ENCODE results near the gene FRY.

Gene FRY

DNA sequence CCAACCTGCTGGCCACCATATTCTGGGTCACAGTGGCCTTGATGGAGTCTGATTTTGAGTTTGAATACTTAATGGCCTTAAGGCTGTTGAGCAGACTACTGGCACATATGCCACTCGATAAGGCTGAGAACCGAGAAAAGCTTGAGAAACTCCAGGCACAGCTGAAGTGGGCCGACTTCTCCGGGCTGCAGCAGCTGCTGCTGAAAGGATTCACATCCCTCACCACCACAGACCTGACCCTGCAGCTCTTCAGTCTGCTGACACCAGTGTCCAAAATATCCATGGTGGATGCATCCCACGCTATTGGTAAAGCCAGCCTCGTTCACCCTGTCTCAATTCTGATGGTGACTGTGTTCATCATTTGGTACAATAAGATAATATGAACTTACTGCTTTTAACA, 206.1 kb downstream of the FRY start:
- Histone ChIP-seq H3K9ac (ENCODE audit: insufficient read length) (no peak overlapping the region), H3K4me3 (no peak overlapping the region)

GRCh38 chr13:32243695-32244094, 212.1 kb downstream of the FRY start:
- TF ChIP-seq FOXP2 (optimal IDR thresholded peaks at IDR 0.05; ENCODE audit: control extremely low read depth, extremely low read length, insufficient read depth), result no peak
- no peak for TF ChIP-seq EZH2 (IDR thresholded peaks at IDR 0.05)
- TF ChIP-seq POLR2AphosphoS5 (IDR thresholded peaks at IDR 0.05; ENCODE audit: borderline replicate concordance, low read depth, low read length), result no peak
- no peak overlapping the region for H3K9ac ChIP-seq (ENCODE audit: insufficient read length)
- no peak for DNase-seq (ENCODE audit: low read depth, low spot score)
- H3K27ac ChIP-seq, result no peak overlapping the region
- no peak overlapping the region for H3K4me3 ChIP-seq
- H3K9me3 ChIP-seq (ENCODE audit: low read depth, low read length), result no peaks in the 10 kb centered on the region
- H3K36me3 ChIP-seq (ENCODE audit: insufficient read depth, low read length), result no peaks in the 10 kb centered on the region

More for the DNA sequence above, 206.1 kb downstream of the FRY start:
- no peaks in the 10 kb centered on the region for H3K9me3 ChIP-seq (ENCODE audit: low read depth, low read length)
- no peak overlapping the region for H3K27ac ChIP-seq
- no peaks in the 10 kb centered on the region for H3K36me3 ChIP-seq (ENCODE audit: insufficient read depth, low read length)
- TF ChIP-seq EZH2 (IDR thresholded peaks at IDR 0.05), result no peak
- no peak for TF ChIP-seq FOXP2 (optimal IDR thresholded peaks at IDR 0.05; ENCODE audit: control extremely low read depth, extremely low read length, insufficient read depth)
- TF ChIP-seq POLR2AphosphoS5 (IDR thresholded peaks at IDR 0.05; ENCODE audit: borderline replicate concordance, low read depth, low read length), result no peak
- DNase-seq (ENCODE audit: low read depth, low spot score), result no peak

- no peak for DNase-seq (ENCODE audit: low read depth, low spot score)
- H3K36me3 ChIP-seq (ENCODE audit: insufficient read depth, low read length), result no peaks in the 10 kb centered on the region
- H3K9me3 ChIP-seq (ENCODE audit: low read depth, low read length), result no peaks in the 10 kb centered on the region
- H3K27ac ChIP-seq, result no peak overlapping the region
- TF ChIP-seq POLR2AphosphoS5 (IDR thresholded peaks at IDR 0.05; ENCODE audit: borderline replicate concordance, low read depth, low read length) (no peak), FOXP2 (optimal IDR thresholded peaks at IDR 0.05; ENCODE audit: control extremely low read depth, extremely low read length, insufficient read depth) (no peak), EZH2 (IDR thresholded peaks at IDR 0.05) (no peak)
- no peak overlapping the region for H3K4me3 ChIP-seq
- no peak overlapping the region for H3K9ac ChIP-seq (ENCODE audit: insufficient read length)
Observed at GRCh38 chr13:32245555-32245954, 214.0 kb downstream of the FRY start.

DNA sequence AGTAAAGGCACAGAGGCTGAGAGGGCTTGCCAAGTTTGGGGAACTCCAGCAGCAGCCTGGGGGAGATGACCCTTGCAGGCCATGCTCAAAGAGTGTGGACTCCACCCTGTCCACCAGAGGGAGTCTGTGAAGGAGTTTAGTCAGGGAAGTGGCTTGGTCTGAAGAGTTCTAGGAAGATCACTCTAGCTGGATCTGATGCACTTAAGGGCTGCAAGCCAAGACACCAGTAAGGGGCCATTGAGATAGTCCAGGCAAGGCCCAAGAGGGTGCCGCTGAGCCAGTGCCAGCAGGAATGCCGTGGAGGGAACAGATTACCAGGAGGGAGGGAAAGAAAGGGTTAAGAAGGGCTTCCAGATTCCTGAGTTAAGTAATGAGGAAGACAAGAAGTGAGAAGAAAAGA, 214.9 kb downstream of the FRY start:
- Histone ChIP-seq H3K4me3 (no peak overlapping the region), H3K36me3 (ENCODE audit: insufficient read depth, low read length) (no peaks in the 10 kb centered on the region), H3K9me3 (ENCODE audit: low read depth, low read length) (no peaks in the 10 kb centered on the region), H3K27ac (no peak overlapping the region), H3K9ac (ENCODE audit: insufficient read length) (no peak overlapping the region)
- no peak for TF ChIP-seq POLR2AphosphoS5 (IDR thresholded peaks at IDR 0.05; ENCODE audit: borderline replicate concordance, low read depth, low read length)
- TF ChIP-seq FOXP2 (optimal IDR thresholded peaks at IDR 0.05; ENCODE audit: control extremely low read depth, extremely low read length, insufficient read depth), result no peak
- no peak for TF ChIP-seq EZH2 (IDR thresholded peaks at IDR 0.05)
- DNase-seq (ENCODE audit: low read depth, low spot score), result peak; percentile 20

- no peaks in the 10 kb centered on the region for H3K36me3 ChIP-seq (ENCODE audit: insufficient read depth, low read length)
- no peaks in the 10 kb centered on the region for H3K9me3 ChIP-seq (ENCODE audit: low read depth, low read length)
- no peak overlapping the region for H3K9ac ChIP-seq (ENCODE audit: insufficient read length)
- TF ChIP-seq EZH2 (IDR thresholded peaks at IDR 0.05) (no peak), POLR2AphosphoS5 (IDR thresholded peaks at IDR 0.05; ENCODE audit: borderline replicate concordance, low read depth, low read length) (no peak), FOXP2 (optimal IDR thresholded peaks at IDR 0.05; ENCODE audit: control extremely low read depth, extremely low read length, insufficient read depth) (no peak)
- DNase-seq (ENCODE audit: low read depth, low spot score), result no peak
- H3K27ac ChIP-seq, result no peak overlapping the region
- no peak overlapping the region for H3K4me3 ChIP-seq
Observed at GRCh38 chr13:32247887-32248286, 216.3 kb downstream of the FRY start.

- no peak overlapping the region for H3K9ac ChIP-seq (ENCODE audit: insufficient read length)
- DNase-seq (ENCODE audit: low read depth, low spot score), result no peak
- no peak overlapping the region for H3K4me3 ChIP-seq
- no peak overlapping the region for H3K27ac ChIP-seq
- no peak for TF ChIP-seq EZH2 (IDR thresholded peaks at IDR 0.05)
- TF ChIP-seq POLR2AphosphoS5 (IDR thresholded peaks at IDR 0.05; ENCODE audit: borderline replicate concordance, low read depth, low read length), result no peak
- TF ChIP-seq FOXP2 (optimal IDR thresholded peaks at IDR 0.05; ENCODE audit: control extremely low read depth, extremely low read length, insufficient read depth), result no peak
- no peaks in the 10 kb centered on the region for H3K36me3 ChIP-seq (ENCODE audit: insufficient read depth, low read length)
- no peaks in the 10 kb centered on the region for H3K9me3 ChIP-seq (ENCODE audit: low read depth, low read length)
Observed at GRCh38 chr13:32248801-32249200, 217.2 kb downstream of the FRY start.

GRCh38 chr13:32252812-32253438, 221.4 kb downstream of the FRY start:
- DNase-seq (ENCODE audit: low read depth, low spot score), result no peak
- Histone ChIP-seq H3K36me3 (ENCODE audit: insufficient read depth, low read length) (no peaks in the 10 kb centered on the region), H3K4me3 (no peak overlapping the region), H3K9ac (ENCODE audit: insufficient read length) (no peak overlapping the region), H3K9me3 (ENCODE audit: low read depth, low read length) (no peaks in the 10 kb centered on the region), H3K27ac (no peak overlapping the region)
- TF ChIP-seq EZH2 (IDR thresholded peaks at IDR 0.05) (no peak), POLR2AphosphoS5 (IDR thresholded peaks at IDR 0.05; ENCODE audit: borderline replicate concordance, low read depth, low read length) (no peak), FOXP2 (optimal IDR thresholded peaks at IDR 0.05; ENCODE audit: control extremely low read depth, extremely low read length, insufficient read depth) (no peak)

GRCh38 chr13:32253911-32254399, 222.4 kb downstream of the FRY start:
- H3K27ac ChIP-seq, result no peak overlapping the region

GRCh38 chr13:32254416-32254815, 222.8 kb downstream of the FRY start:
- Histone ChIP-seq H3K9ac (ENCODE audit: insufficient read length) (no peak overlapping the region), H3K27ac (no peak overlapping the region), H3K36me3 (ENCODE audit: insufficient read depth, low read length) (no peaks in the 10 kb centered on the region), H3K9me3 (ENCODE audit: low read depth, low read length) (no peaks in the 10 kb centered on the region), H3K4me3 (no peak overlapping the region)
- DNase-seq (ENCODE audit: low read depth, low spot score), result no peak
- TF ChIP-seq FOXP2 (optimal IDR thresholded peaks at IDR 0.05; ENCODE audit: control extremely low read depth, extremely low read length, insufficient read depth) (no peak), POLR2AphosphoS5 (IDR thresholded peaks at IDR 0.05; ENCODE audit: borderline replicate concordance, low read depth, low read length) (no peak), EZH2 (IDR thresholded peaks at IDR 0.05) (no peak)

More at GRCh38 chr13:32253911-32254399, 222.4 kb downstream of the FRY start:
- Histone ChIP-seq H3K9me3 (ENCODE audit: low read depth, low read length) (no peaks in the 10 kb centered on the region), H3K4me3 (no peak overlapping the region), H3K36me3 (ENCODE audit: insufficient read depth, low read length) (no peaks in the 10 kb centered on the region), H3K9ac (ENCODE audit: insufficient read length) (no peak overlapping the region)
- no peak for TF ChIP-seq FOXP2 (optimal IDR thresholded peaks at IDR 0.05; ENCODE audit: control extremely low read depth, extremely low read length, insufficient read depth)
- TF ChIP-seq EZH2 (IDR thresholded peaks at IDR 0.05), result no peak
- TF ChIP-seq POLR2AphosphoS5 (IDR thresholded peaks at IDR 0.05; ENCODE audit: borderline replicate concordance, low read depth, low read length), result no peak
- DNase-seq (ENCODE audit: low read depth, low spot score), result no peak
